DMS153 (cell line): ENCODE data around the gene CMTM5.
"Not testable (repeated sequence)": the region's sequence is repeated elsewhere in the genome, so short reads cannot be mapped to it uniquely, and the experiment has no call there.

ENCODE experiments used
- DNase-seq: peaks from one replicate; lab custom pipeline; 2025; lab: John Stamatoyannopoulos, UW

CMTM5 gene

GRCh38 chr14:23399136-23399535 is 22.3 kb downstream of the CMTM5 start:
- no peak for DNase-seq

- no peak for DNase-seq
Measured at GRCh38 chr14:23399591-23399990, 22.7 kb downstream of the CMTM5 start.

GRCh38 chr14:23400496-23401149 is 23.8 kb downstream of the CMTM5 start:
- not testable (repeated sequence) for DNase-seq

- DNase-seq, result no peak
Measured at GRCh38 chr14:23401291-23401690, 24.4 kb downstream of the CMTM5 start.

- DNase-seq, result no peak
Measured at GRCh38 chr14:23402296-23403138, 25.7 kb downstream of the CMTM5 start.

- no peak for DNase-seq
Measured at GRCh38 chr14:23403139-23403438, 26.2 kb downstream of the CMTM5 start.

- DNase-seq, result no peak
Measured at GRCh38 chr14:23403908-23404307, 27.1 kb downstream of the CMTM5 start.

- DNase-seq, result no peak
Measured at GRCh38 chr14:23404331-23404900, 27.6 kb downstream of the CMTM5 start.

- no peak for DNase-seq
Measured at GRCh38 chr14:23405096-23405495, 28.2 kb downstream of the CMTM5 start.

GRCh38 chr14:23405516-23406025 is 28.7 kb downstream of the CMTM5 start:
- DNase-seq, result no peak

GRCh38 chr14:23406244-23406643 is 29.4 kb downstream of the CMTM5 start:
- DNase-seq, result peak; percentile 27

- DNase-seq, result no peak
Measured at GRCh38 chr14:23406725-23407355, 30.0 kb downstream of the CMTM5 start.

GRCh38 chr14:23407516-23408306 is 30.9 kb downstream of the CMTM5 start, which contains the start of gene MYH6:
Gene MYH6, minus strand, starts transcription at chr14:23408273. Its CDS starts 1,050 bp downstream, at chr14:23407223.
- no peak for DNase-seq

GRCh38 chr14:23408307-23408630 is 31.4 kb downstream of the CMTM5 start:
- DNase-seq, result no peak

GRCh38 chr14:23409475-23409874 is 32.6 kb downstream of the CMTM5 start:
- DNase-seq, result no peak

- no peak for DNase-seq
Measured at GRCh38 chr14:23409966-23410635, 33.3 kb downstream of the CMTM5 start.

GRCh38 chr14:23411563-23412525 is 35.0 kb downstream of the CMTM5 start:
- no peak for DNase-seq

GRCh38 chr14:23413681-23414080 is 36.8 kb downstream of the CMTM5 start:
- no peak for DNase-seq

GRCh38 chr14:23414254-23414653 is 37.4 kb downstream of the CMTM5 start:
- no peak for DNase-seq
